Measurements from ENCODE around the gene ANKRD7. TPM values are rescaled to one million over a fixed set of nuclear protein-coding genes. Genes with fewer than 3 reads are reported as not detected.

ANKRD7 gene
- total RNA-seq, 1 experiment from 2014 or later, result 1.7 TPM

DNA sequence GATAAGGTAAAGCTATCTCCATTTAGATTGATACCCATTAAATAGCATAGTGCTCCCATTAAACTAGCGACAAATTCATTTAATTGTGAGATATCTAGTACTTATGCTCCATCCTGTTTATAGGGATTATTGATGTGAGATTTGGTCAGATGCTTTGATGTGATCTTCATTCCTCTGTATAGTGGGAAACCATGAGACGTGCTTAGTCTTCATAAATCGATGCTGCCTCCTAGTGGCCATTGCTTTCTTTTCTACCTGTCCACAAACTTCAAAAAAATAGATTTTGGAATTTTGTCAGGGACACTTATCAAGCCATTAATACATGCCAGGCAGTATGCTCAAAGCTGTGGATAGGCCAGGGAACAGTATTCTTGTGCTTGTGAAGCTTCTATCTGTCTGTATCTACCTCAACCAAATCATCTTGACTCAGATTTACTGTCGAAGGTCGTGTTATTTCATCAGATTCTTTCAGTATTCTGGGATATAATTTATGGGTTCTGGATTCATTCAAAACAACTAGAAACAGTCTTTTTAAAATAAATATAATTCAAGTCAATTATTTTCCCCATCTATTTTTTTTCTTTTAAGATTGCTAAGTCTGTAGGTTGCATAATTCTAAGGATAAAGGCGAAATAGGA is 28.5 kb upstream of the ANKRD7 start:
- peaks cover 10% of the 10 kb centered on the region for H3K36me3 Mint-ChIP-seq
- no peaks in the 10 kb centered on the region for H3K9me3 Mint-ChIP-seq
- TF ChIP-seq, protein P1, sequence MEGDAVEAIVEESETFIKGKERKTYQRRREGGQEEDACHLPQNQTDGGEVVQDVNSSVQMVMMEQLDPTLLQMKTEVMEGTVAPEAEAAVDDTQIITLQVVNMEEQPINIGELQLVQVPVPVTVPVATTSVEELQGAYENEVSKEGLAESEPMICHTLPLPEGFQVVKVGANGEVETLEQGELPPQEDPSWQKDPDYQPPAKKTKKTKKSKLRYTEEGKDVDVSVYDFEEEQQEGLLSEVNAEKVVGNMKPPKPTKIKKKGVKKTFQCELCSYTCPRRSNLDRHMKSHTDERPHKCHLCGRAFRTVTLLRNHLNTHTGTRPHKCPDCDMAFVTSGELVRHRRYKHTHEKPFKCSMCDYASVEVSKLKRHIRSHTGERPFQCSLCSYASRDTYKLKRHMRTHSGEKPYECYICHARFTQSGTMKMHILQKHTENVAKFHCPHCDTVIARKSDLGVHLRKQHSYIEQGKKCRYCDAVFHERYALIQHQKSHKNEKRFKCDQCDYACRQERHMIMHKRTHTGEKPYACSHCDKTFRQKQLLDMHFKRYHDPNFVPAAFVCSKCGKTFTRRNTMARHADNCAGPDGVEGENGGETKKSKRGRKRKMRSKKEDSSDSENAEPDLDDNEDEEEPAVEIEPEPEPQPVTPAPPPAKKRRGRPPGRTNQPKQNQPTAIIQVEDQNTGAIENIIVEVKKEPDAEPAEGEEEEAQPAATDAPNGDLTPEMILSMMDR (IDR thresholded peaks at IDR 0.05), result peak; percentile 61; the same call in 1 of the 2 replicates
- TF ChIP-seq ZNF317 (CRISPR knock-in tag; IDR thresholded peaks at IDR 0.05; ENCODE audit: borderline replicate concordance, low read depth), result no peak
- no peak for TF ChIP-seq ZNF232 (CRISPR knock-in tag; IDR thresholded peaks at IDR 0.05)
- no peak for TF ChIP-seq NR1H2 (CRISPR knock-in tag; IDR thresholded peaks at IDR 0.05)
- TF ChIP-seq CREB1 (CRISPR knock-in tag; IDR thresholded peaks at IDR 0.05), result no peak
- TF ChIP-seq ZNF263 (CRISPR knock-in tag; IDR thresholded peaks at IDR 0.05; ENCODE audit: low read depth), result no peak
- H3K4me3 Mint-ChIP-seq, result no peak overlapping the region
- H3K27me3 Mint-ChIP-seq (ENCODE audit: low read depth), result no peaks in the 10 kb centered on the region
- peak; percentile 90 for ATAC-seq
- ChIA-PET POLR2A (no interaction called here), CTCF (interaction anchor here (1.0 kb wide), 2 partner anchors 18 to 25 kb away, joined by 3 read pairs; no protein-coding TSS in a partner anchor)
- peak; percentile 38 for DNase-seq (ENCODE audit: low spot score)
- H3K27ac Mint-ChIP-seq, result no peak overlapping the region
- no peaks in the 10 kb centered on the region for H3K4me1 Mint-ChIP-seq

DNA sequence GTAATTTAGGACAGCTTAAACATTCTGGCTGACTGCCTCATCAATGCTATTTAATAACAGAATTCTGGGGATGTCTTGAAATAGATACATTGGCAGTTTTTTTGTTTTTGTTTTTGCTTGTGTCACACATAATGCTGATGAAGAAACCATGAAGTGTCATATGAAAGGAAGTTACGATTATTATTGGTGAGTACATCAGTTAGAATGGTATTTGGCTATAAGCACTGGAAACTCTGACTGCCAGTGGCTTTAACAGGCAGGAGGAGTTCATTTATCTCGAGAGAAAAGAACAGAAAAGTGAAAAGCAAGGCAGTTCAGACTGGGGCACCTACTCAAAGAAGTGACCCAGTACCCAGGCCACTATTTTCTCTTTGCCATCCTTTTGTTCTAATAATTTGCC is 22.4 kb upstream of the ANKRD7 start:
- Mint-ChIP-seq H3K27ac (no peak overlapping the region), H3K4me1 (no peaks in the 10 kb centered on the region), H3K36me3 (no peaks in the 10 kb centered on the region), H3K27me3 (ENCODE audit: low read depth) (no peaks in the 10 kb centered on the region), H3K4me3 (no peak overlapping the region), H3K9me3 (no peaks in the 10 kb centered on the region)
- ChIA-PET CTCF (no interaction called here), POLR2A (no interaction called here)
- DNase-seq (ENCODE audit: low spot score) (no peak), ATAC-seq (no peak)
- TF ChIP-seq, protein P2, sequence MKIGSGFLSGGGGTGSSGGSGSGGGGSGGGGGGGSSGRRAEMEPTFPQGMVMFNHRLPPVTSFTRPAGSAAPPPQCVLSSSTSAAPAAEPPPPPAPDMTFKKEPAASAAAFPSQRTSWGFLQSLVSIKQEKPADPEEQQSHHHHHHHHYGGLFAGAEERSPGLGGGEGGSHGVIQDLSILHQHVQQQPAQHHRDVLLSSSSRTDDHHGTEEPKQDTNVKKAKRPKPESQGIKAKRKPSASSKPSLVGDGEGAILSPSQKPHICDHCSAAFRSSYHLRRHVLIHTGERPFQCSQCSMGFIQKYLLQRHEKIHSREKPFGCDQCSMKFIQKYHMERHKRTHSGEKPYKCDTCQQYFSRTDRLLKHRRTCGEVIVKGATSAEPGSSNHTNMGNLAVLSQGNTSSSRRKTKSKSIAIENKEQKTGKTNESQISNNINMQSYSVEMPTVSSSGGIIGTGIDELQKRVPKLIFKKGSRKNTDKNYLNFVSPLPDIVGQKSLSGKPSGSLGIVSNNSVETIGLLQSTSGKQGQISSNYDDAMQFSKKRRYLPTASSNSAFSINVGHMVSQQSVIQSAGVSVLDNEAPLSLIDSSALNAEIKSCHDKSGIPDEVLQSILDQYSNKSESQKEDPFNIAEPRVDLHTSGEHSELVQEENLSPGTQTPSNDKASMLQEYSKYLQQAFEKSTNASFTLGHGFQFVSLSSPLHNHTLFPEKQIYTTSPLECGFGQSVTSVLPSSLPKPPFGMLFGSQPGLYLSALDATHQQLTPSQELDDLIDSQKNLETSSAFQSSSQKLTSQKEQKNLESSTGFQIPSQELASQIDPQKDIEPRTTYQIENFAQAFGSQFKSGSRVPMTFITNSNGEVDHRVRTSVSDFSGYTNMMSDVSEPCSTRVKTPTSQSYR (CRISPR knock-in tag; IDR thresholded peaks at IDR 0.05), result no peak
- TF ChIP-seq KAT7 (CRISPR knock-in tag; IDR thresholded peaks at IDR 0.05; ENCODE audit: borderline replicate concordance) (no peak), NR3C1 (CRISPR knock-in tag; conservative IDR thresholded peaks at IDR 0.05; ENCODE audit: low read depth) (no peak), IRF2 (CRISPR knock-in tag; IDR thresholded peaks at IDR 0.05; ENCODE audit: borderline replicate concordance, low read depth) (no peak), HMGA2 (CRISPR knock-in tag; IDR thresholded peaks at IDR 0.05) (no peak), ZNF423 (CRISPR knock-in tag; IDR thresholded peaks at IDR 0.05) (no peak), RORB (CRISPR knock-in tag; IDR thresholded peaks at IDR 0.05) (no peak), ZNF416 (CRISPR knock-in tag; IDR thresholded peaks at IDR 0.05) (no peak), GABPB1 (CRISPR knock-in tag; IDR thresholded peaks at IDR 0.05) (no peak)
- TF ChIP-seq, protein P3, sequence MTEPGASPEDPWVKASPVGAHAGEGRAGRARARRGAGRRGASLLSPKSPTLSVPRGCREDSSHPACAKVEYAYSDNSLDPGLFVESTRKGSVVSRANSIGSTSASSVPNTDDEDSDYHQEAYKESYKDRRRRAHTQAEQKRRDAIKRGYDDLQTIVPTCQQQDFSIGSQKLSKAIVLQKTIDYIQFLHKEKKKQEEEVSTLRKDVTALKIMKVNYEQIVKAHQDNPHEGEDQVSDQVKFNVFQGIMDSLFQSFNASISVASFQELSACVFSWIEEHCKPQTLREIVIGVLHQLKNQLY (CRISPR knock-in tag; IDR thresholded peaks at IDR 0.05), result no peak
- TF ChIP-seq, protein P4, sequence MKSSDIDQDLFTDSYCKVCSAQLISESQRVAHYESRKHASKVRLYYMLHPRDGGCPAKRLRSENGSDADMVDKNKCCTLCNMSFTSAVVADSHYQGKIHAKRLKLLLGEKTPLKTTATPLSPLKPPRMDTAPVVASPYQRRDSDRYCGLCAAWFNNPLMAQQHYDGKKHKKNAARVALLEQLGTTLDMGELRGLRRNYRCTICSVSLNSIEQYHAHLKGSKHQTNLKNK (CRISPR knock-in tag; IDR thresholded peaks at IDR 0.05), result no peak
- TF ChIP-seq, protein P5, sequence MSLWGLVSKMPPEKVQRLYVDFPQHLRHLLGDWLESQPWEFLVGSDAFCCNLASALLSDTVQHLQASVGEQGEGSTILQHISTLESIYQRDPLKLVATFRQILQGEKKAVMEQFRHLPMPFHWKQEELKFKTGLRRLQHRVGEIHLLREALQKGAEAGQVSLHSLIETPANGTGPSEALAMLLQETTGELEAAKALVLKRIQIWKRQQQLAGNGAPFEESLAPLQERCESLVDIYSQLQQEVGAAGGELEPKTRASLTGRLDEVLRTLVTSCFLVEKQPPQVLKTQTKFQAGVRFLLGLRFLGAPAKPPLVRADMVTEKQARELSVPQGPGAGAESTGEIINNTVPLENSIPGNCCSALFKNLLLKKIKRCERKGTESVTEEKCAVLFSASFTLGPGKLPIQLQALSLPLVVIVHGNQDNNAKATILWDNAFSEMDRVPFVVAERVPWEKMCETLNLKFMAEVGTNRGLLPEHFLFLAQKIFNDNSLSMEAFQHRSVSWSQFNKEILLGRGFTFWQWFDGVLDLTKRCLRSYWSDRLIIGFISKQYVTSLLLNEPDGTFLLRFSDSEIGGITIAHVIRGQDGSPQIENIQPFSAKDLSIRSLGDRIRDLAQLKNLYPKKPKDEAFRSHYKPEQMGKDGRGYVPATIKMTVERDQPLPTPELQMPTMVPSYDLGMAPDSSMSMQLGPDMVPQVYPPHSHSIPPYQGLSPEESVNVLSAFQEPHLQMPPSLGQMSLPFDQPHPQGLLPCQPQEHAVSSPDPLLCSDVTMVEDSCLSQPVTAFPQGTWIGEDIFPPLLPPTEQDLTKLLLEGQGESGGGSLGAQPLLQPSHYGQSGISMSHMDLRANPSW (CRISPR knock-in tag; conservative IDR thresholded peaks at IDR 0.05; ENCODE audit: low read depth), result no peak

Data from WTC11 (cell line).